Raji (cell line): ENCODE data around the gene CLNK.

Source experiments
- POLR2A ChIP-seq: IDR thresholded peaks from 2 replicates; pipeline ENCODE4 v1.6.1; 2011; ENCODE audit warnings: low read depth, low read length, control low read depth; ENCODE audit not compliant: insufficient read depth

Gene CLNK, protein sequence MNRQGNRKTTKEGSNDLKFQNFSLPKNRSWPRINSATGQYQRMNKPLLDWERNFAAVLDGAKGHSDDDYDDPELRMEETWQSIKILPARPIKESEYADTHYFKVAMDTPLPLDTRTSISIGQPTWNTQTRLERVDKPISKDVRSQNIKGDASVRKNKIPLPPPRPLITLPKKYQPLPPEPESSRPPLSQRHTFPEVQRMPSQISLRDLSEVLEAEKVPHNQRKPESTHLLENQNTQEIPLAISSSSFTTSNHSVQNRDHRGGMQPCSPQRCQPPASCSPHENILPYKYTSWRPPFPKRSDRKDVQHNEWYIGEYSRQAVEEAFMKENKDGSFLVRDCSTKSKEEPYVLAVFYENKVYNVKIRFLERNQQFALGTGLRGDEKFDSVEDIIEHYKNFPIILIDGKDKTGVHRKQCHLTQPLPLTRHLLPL

DNA sequence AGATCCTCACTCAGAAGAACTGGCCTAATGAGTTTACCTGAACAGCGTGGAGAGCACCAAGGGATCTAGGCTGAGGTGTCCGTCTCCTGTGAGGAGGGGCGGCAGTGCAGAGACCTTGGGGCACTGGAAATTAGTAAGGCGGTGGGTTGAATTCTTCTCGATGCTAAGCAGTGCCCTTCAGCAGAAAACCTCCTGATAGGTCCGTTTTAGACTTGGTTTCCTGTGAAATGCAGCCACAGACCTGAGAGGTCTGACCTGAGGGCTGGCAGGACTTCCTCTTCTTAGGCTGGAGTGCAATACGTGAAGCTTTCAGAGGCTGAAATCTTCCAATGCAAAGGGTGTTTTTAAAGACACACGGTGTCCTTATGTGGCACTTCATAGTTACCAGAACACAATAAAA lies at the start of gene CLNK:
TSS of gene CLNK (minus strand) at position 138 of the 400 bp plus-strand sequence. CDS start 16,899 bp downstream, outside the sequence.
- TF ChIP-seq POLR2A: no peak

DNA sequence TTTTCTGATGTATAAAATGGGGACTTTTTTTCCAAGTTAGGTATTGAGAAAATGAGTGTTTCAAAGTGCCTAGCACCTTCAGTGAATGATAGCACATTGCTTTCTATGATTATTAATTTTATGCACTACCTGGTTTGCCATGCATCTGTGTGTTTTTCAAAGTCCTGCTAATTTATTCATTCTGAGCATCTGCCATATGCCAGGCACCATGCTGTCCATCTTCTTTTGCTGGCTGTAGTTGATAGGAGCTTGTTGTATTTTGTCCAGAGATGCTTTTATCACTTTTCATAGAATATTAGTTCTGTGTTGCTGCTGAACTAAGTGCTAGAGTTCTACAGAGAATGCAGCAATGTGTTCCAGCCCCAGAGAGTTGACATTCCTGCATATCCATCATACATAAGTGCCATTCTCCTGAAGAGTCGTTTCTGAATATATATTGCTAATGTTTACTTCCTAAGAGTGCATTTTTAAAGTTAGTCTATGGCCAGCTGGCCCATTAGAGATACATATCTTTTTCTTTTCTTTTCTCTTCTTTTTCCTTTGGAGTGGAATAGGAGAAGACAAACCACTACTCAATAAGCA lies 49.0 kb upstream of the CLNK start:
- TF ChIP-seq POLR2A: no peak

DNA sequence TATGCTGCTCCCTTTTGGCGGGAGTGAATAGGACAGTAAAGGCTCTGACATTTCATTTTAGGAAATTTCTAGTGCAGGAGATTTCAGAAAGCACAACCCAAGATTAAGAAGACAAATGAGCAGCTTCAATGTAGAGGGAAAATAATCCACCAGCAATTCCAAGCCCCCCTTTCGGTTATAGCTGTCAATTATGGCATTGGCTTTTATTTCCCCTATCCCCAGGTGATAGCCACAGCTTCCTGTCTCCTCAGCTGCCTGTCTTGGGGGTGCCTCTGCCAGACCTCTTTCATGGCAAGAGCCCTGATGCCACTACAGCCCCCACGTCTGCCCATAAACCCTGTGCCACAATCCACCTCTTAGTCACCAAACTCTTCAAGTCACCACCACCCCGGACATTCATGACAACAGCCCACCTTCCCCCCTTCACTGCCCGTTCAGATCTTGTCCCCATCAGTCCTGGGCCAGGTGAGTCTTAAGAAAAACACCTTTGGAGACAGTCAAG lies 48.4 kb upstream of the CLNK start:
- no peak for TF ChIP-seq POLR2A

DNA sequence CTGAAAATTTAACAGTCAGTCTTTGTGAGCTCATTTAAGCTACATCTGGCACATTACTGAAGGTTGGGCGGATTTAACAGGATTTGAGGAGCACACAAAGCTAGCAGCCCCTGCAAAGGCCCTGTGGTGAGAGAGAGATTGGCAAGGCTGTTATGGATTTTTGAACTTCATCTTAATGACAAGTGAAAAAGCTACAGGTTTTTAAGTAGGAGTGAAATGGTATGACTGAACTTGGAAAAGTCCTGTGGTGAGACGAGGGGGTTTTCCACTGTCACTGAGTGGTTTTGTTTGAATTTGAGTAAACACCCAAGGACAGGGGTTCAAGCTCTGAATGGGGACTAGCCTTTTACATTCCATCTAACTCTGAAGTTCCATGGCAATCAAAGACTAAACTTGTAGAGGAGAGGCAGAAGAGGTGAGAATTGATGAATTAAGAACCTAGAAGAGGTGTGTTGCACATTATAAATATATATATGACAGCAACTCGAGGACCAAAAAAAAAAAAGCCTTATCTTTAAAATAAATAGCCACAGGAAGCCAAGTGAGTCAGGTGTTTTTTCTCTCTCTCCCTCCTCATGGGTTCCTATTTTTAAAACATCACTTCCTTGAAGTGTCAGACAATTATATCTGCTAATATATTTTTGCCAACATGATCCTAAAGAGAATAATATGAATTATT lies 47.8 kb upstream of the CLNK start:
- TF ChIP-seq POLR2A: no peak

DNA sequence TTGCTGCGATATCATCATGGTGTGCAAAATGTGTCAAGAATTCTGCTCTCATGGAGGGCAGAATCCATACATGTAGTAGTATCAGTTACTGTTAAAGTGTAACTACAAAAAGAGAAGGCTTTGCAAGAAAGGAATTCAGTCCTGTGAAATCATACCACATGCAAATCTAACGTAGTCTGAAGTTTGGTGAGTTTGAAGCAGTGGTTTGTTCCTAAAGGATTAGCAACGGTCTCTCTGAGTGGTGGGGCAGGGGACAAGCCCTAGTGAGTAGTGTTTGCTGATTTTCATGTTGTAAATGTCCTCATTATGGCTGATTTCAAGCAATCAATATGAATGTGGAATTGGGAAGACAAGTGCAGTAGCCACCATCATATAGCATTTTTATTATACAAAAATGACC lies 47.1 kb upstream of the CLNK start:
- TF ChIP-seq POLR2A: no peak

DNA sequence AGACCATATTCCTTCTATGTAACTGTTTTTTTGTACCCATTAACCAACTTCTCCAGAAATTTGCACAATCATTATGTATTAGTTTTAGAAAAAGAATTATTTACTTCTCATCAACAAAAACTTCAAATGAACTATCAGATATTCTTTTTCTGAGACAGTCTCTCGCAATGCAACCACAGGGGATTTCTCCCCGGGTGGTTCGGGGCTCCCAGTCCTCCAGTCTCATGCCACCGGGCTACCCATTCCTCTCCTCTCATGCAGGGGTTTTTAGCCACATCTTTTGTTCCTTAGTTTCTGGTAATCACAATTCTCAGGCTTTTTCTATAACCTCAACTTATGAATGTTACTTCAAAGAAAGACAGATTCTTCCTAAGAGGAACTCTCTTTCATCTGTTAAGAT lies 46.6 kb upstream of the CLNK start:
- TF ChIP-seq POLR2A: no peak

DNA sequence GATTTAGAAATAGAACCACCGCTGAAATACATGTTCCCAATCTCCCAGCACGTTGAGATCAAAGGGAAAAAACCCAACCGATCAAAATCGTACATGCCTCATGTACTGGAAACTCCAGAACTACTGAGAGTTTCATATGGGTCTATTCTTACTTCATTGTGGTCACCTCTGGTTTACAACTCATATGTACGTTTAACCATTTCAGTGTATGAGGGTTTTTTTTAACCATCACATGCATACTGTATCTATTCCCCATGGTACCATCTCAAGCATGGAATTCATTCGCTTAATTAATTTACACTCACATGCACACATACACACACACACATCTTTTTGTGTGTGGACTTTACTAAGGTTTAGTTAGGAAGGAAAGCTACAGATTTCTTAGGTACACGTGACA lies 46.0 kb upstream of the CLNK start:
- no peak for TF ChIP-seq POLR2A

DNA sequence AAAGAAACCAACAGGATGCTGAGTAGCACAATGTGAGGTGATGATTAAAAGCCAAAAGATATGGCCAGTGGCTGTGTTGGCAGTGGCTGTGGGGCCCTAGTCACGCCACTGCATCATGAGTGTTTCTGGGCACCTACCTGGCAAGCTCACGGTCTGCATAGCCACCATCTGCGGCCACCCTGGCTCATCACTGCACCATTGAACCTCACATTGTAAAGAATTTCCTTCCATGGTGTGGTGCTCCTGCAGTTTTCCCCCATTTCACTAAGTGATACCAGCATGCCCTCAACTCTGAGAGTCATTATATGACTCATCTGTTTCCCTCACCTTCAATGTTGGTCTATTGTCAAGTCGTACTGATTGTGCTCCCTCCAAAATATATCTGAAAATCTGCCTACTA lies 45.5 kb upstream of the CLNK start:
- TF ChIP-seq POLR2A: no peak

DNA sequence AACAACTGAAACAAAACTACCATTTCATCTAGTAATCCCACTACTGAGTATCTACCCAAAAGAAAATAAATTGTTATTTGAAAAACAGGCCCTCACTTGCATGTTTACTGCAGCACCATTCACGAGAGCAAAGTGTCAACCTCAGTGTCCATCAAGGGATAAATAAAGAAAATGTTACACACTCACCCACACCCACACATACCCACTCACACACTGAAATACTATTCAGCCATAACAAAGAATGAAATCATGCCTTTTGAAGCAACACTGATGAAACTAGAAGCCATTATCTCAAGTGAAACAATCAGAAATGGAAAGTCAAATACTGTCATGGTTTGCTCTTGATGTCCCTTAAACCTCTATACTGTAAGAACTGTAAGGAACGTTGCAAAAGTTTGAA lies 44.8 kb upstream of the CLNK start:
- TF ChIP-seq POLR2A: no peak

DNA sequence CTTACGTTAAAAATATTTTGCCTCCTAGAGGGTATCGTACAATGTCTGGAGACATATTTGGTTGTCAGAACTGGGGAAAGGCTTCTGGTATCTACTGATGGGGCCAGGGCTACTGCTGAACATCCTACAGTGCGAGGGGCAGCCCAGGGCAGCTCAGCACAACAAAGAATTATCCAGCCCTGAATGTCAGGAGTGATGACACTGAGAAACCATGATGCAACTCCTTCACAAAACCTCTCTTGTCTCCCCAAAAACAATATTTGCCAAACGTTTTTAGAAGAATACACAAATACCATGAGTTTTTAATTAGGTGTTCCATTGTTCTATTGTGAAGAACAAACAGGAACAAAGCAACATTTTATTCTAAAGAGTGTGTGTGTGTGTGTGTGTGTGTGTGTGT lies 43.4 kb upstream of the CLNK start:
- no peak for TF ChIP-seq POLR2A

DNA sequence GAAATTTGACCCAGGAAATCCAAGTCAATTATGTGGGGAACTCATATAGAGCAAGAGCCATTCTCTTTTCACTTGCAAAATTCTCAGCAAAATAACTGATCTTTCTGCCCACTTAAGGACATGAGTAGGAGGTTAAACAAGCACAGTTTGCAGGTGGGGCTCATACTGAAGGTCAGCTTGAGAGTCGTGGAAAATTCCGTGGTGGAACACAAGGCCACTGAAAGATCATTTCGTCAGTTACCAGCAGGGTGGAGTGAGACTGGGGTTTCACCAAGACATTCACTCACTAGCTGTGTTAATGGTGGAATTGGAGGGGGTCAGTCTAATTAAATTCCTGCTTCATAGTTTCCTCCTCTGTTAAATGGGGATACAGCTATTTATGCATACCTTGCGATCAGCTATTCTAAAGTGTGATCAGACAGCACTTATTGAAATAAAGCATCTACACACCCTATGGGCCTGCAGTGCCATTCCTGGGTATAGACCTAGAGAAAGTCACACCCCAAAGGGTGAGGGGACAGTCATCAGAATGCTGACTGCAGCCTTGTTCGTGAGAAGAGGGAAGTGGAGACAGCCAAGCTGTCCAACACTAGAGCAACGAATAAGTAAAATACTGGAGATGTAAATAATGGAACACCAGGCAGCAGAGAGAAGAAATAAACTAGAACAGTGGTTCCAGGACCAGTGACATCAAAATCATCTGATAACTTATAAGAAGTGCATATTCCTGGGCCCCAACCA lies 42.7 kb upstream of the CLNK start:
- no peak for TF ChIP-seq POLR2A

DNA sequence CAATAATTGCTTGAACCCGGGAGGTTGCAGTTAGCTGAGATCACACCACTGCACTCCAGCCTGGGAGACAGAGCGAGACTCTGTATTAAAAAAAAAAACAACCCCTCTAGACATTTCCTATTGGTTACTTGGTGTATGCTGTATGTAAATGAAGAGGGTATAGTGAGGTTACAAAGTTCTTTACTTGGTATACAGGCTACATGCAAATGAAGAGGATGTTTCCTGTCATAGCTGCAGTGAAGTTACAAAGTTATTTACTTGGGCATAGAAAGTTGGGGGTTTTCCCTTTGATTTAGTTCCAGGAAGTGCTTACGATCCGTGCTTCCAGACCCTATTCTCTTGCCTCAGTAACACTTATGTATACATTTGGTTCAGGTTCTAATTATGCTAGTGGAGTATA lies 38.4 kb upstream of the CLNK start:
- TF ChIP-seq POLR2A: no peak

DNA sequence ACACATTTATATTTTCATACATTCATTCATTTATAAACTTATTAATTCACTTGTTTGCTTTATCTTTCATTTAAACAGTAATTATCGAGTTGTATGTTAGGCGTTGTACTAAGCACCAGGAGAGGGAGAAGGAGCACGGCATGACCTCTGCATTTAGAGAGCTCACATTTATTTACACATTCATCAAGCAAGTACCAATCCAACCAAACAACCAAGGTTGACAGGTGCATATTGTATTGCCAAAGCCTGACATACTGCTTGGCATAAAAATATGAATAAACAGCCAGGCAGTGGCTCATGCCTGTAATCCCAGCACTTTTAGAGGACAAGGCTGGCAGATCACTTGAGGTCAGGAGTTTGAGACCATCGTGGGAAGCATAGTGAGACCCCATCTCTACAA lies 37.0 kb upstream of the CLNK start:
- TF ChIP-seq POLR2A: no peak

DNA sequence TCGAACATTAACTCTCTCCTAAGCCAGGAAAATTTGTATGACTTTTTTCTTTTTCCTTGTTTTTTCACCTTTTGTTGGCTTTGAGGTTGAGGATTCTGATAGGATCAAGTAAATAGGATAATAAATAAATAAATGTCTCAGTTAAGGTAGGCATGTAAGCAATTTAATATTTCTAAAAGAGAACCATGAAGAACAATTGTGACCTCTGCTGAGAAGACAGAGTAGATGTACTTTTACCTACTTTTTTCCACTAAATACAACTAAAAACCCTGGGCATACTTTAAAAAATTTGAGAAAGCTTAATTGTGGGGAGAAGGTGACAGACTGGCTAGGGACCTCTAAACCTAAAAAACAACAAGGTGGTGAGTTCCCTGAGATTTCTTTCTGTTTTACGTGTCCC lies 31.6 kb upstream of the CLNK start:
- TF ChIP-seq POLR2A: no peak

DNA sequence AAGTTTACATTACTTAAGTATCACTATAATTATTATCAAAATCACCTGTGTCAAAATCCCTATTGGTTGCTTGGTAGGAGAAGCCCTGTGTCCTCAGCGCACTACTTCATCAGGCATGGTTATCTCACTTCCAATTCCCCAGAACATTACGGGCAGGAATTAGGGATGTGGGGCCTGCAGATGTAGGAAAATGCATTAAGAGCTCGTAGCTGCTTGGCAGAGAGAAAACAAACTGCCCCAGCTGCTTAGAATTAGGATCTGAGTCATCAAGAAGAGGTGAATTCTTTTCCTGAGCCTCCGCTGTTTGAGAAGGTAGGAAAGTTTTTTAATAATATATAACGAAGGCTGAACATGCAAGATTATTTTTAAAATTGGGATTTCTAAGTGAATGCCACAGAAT lies 31.1 kb upstream of the CLNK start:
- no peak for TF ChIP-seq POLR2A
